HG03378 (cell line): ENCODE data around the gene RAC2.
"Not testable (repeated sequence)": the region's sequence is repeated elsewhere in the genome, so short reads cannot be mapped to it uniquely, and the experiment has no call there.

Experiments used
- ATAC-seq: cut with Tn5 transposase; IDR thresholded peaks from one replicate; pipeline ENCODE4 v1.9.1; 2021; ENCODE audit warnings: mild to moderate bottlenecking, moderate library complexity; ENCODE audit not compliant: unreplicated experiment

RAC2 gene

GRCh38 chr22:37256075-37256726 is 12.1 kb upstream of the RAC2 start:
- no peak for ATAC-seq

- ATAC-seq: no peak
These were observed 11.5 kb upstream of the RAC2 start for GRCh38 chr22:37255558-37256006.

GRCh38 chr22:37254867-37255233 is 10.8 kb upstream of the RAC2 start:
- ATAC-seq: no peak

GRCh38 chr22:37254209-37254866 is 10.3 kb upstream of the RAC2 start:
- ATAC-seq: no peak

GRCh38 chr22:37253126-37253660 is 9.1 kb upstream of the RAC2 start:
- no peak for ATAC-seq

- not testable (repeated sequence) for ATAC-seq
These were observed 7.8 kb upstream of the RAC2 start for GRCh38 chr22:37251836-37252235.

- ATAC-seq: no peak
These were observed 5.9 kb upstream of the RAC2 start for GRCh38 chr22:37249986-37250385.

- ATAC-seq: no peak
These were observed 4.2 kb upstream of the RAC2 start for GRCh38 chr22:37248251-37248650.

- ATAC-seq: no peak
These were observed 1.7 kb upstream of the RAC2 start for GRCh38 chr22:37245740-37246139.

- no peak for ATAC-seq
These were observed 1.1 kb upstream of the RAC2 start for GRCh38 chr22:37244922-37245722.

- ATAC-seq: no peak
These were observed 511 bp downstream of the RAC2 start for GRCh38 chr22:37243402-37244113.

GRCh38 chr22:37242395-37242918 is 1.6 kb downstream of the RAC2 start:
- ATAC-seq: peak; percentile 48

- ATAC-seq: no peak
These were observed 2.5 kb downstream of the RAC2 start for GRCh38 chr22:37241351-37242142.

- no peak for ATAC-seq
These were observed 3.1 kb downstream of the RAC2 start for GRCh38 chr22:37240941-37241320.

GRCh38 chr22:37240240-37240940 is 3.7 kb downstream of the RAC2 start:
- no peak for ATAC-seq

- ATAC-seq: no peak
These were observed 4.5 kb downstream of the RAC2 start for GRCh38 chr22:37239336-37240239.

GRCh38 chr22:37237371-37238268 is 6.4 kb downstream of the RAC2 start:
- ATAC-seq: no peak
